ENCODE results near the gene DNAAF2.
"Not testable (repeated sequence)": the region's sequence is repeated elsewhere in the genome, so short reads cannot be mapped to it uniquely, and the experiment has no call there.

The DNAAF2 gene

DNA sequence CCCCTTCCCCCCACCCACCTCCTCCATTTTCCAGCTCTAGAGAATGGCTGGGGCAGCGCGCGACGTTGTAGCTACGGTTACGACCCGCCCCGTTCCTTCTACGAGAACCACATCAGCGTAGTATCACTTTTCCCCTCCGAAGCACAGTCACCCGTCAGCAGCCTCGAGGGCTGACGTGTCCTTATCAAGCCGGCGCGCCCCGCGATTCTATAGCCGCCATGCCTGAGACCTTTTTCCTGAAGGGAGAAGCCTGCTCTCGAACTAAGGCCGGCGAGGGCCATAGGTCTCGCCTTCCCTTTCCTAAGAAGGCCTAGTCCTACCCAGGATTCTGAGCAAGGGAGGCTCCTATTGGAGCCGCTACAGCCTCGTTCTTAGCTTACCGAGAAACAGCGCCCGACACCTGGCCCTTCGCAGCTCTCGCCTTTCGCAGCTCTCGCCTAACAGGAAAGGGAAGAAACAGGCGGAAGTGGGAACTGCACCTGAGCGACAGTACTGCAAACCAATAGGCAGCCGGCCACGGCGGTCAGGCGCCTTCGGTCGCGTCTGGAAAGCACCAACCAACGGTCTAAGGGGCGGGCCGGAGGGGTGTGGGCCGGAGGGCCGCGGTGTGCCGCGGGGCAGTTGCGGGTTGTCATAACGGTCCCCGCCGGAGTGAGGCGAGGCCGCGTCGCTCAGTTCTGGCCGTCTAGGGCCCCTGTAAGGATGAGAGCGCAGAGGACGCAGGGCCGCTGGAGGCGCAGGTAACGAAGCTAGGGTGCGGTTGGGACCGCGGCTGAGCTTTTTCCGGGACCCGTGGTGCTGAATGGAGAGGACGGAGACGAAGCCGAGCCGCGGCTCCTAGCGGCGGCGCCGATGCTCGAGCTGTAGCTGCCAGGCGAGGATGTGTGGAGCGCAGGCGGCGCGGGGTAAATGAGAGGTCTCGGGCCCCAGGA lies 14.6 kb downstream of the DNAAF2 start, which contains the start of the genes MGAT2 and RPL36AL:
Gene MGAT2 (plus strand): TSS at position 618 of the 932 bp plus-strand sequence. CDS start 470 bp downstream, outside the sequence.
Gene RPL36AL (minus strand): TSS at position 445 of the 932 bp plus-strand sequence. CDS start 1,522 bp downstream, outside the sequence.
- peak; percentile 78 for FAIRE-seq

DNA sequence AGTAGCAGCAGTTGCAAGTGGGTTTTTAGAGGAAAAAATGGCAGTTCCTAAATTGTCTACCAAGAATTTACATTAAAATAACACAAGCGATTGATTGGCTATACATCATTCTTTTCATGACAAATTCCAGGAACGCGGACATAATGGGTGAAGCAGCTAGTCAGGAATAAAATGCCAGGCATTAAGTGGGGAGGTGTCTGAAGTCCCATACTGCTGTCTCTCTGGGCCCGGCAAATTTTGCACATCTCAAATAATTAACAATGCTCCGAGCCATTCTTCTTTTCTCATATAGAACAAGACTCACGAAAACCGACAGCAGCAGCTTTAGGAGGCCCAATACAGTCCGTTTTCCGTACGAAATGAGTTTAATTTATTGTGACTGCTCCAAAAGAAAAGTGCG lies 15.3 kb downstream of the DNAAF2 start:
- no peak for FAIRE-seq

DNA sequence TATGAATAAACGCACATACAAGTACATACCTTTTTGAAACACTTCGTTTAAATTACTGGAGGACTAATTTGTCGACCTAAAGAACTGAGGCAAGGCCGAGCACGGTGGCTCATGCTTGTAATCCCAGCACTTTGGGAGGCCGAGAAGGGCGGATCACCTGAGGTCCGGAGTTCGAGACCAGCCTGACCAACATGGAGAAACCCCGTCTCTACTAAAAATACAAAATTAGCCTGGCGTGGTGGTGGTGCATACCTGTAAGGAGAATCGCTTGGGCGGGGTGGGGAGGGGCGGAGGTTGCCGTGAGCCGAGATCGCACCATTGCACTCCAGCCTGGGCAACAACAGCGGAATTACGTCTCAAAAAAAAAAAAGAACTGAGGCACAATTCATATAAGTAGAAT lies 15.8 kb downstream of the DNAAF2 start:
- not testable (repeated sequence) for FAIRE-seq

DNA sequence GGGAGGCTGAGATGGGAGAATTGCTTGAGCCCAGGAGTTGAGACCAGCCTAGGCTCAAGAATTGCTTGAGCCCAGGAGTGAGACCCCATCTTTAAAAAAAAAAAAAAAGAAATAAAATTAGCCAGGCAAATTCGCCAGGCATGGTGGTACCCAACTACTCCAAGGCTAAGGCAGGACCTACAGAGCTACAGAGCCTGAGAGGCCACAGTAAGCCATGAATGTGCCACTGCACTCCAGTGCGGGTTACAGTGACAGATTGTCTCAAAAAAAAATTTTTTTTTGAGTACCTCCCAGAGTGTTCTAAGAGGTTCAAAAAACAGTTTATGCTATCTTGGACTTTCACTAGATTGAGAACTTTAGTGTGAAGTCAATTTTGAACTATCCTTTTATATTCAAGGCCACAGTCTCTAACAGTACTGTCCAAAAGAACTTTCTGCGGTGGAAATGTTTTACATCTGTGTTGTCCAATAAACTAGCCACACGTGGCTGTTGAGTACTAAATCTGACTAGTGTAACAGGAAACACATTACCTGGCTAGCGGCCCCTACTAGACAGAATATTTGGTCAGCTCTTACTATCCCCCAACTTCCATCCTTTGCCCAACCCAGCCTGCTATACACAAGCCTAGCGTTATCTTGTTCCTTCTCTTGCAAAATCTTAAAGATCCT lies 17.1 kb downstream of the DNAAF2 start:
- no peak for FAIRE-seq

DNA sequence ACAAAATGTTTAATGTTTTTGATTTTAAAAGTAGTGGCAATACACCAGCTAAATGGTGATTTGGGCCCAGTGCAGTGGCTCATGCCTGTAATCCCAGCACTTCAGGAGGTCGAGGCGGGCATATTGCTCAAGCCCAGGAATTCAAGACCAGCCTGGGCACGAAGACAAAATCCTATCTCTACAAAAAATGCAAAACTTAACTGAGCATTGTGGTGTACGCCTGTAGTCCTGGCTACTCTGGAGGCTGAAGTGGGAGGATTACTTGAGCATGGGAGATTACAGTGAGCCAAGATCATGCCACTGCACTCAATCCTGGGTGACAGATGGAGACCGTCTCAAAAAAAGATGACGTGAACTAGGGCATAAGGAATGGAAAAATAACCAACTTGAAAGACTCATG lies 19.3 kb downstream of the DNAAF2 start:
- FAIRE-seq, result no peak

DNA sequence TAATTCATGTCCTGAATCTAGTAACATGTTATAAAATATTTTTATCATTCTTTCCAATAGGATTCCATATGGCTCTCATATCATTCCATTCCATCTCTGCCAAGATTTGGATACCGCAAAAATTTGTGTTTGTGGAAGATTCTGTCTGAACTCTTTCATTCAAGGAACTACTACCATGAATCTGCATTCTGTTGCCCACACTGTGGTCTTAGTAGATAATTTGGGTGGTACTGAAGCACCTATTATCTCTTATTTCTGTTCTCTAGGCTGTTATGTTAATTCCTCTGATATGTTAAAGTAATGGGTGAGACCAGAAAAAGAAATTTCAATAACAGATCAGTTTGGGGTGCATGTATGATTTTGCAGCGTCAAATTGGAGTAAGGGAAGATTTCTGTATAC lies 20.8 kb downstream of the DNAAF2 start:
- FAIRE-seq, result no peak

DNA sequence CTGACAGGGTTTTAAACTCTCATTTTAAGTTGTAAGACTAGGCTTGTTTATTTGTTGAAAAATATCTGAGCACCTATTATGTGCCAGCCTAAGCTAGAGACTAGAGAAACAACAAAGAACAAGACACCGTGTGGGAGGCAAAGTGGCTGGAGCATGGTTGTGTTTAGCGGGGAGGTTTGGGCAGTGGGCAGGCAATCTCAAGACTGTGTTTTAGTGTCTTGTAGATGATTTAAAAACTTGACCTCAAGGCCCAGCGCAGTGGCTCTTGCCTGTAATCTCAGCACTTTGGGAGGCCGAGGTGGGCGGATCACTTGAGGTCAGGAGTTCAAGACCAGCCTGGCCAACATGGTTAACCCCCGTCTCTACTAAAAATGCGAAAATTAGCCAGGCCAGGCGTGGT lies 22.4 kb downstream of the DNAAF2 start:
- no peak for FAIRE-seq

DNA sequence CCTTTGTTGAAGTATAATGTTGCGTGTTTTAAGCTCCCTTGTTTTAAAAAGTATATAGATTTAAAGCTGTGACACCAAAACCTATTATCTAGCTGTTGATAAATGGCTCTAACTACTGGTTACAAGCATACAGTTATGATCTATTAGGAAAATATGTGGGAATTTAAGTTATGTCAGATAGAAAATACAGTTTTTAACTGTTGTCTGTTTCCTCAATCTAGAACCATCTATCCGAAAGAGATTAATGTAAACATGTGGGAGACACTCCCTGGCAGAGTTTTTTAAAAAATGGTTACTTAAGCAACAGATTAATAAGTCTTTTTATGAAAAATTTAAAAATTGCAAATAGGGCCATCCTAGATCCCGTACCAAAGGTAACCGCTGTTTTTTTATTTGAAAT lies 22.8 kb downstream of the DNAAF2 start:
- FAIRE-seq, result no peak

DNA sequence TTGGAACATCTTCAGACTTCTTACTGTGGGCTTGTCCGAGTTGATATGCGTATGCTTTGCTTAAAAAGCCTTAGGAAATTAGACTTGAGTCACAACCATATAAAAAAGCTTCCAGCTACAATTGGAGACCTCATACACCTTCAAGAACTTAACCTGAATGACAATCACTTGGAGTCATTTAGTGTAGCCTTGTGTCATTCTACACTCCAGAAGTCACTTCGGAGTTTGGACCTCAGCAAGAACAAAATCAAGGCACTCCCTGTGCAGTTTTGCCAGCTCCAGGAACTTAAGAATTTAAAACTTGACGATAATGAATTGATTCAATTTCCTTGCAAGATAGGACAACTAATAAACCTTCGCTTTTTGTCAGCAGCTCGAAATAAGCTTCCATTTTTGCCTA lies 27.5 kb downstream of the DNAAF2 start:
- no peak for FAIRE-seq

DNA sequence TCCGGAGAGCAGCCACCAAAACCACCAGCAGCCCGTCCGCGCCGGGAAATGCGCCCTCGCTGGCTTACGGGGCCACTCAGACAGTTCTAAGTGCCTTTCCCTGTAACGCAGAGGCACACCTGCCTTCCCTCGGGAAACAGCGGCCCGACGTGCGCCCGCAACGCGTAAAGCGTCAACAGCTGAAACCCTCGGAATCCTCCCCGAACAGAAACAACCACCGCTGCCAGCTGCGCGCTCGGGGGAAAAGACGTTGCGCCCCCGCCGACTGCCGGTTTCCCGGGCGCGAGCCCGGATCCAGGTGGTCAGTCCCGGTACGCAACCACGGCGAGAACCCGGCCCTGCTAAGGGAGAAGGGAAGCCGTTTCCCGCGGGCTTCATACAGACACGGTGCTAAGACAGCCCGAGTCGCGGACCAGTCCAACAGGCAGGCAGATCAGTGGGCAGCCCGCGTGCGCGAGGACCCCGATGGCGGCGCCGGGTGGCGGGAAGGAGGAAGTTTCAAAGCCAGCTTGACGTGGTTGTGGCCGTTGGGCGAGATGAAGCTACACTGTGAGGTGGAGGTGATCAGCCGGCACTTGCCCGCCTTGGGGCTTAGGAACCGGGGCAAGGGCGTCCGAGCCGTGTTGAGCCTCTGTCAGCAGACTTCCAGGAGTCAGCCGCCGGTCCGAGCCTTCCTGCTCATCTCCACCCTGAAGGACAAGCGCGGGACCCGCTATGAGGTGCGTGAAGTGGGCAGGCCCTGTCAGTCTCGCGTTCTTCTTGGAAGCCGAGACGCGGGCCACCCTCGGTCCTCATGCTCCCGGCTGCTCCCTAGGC lies 36.4 kb downstream of the DNAAF2 start, which contains the start of gene LRR1:
Gene LRR1 (plus strand): TSS at position 456 of the 816 bp plus-strand sequence. CDS start 81 bp downstream, at position 537.
- FAIRE-seq, result no peak

DNA sequence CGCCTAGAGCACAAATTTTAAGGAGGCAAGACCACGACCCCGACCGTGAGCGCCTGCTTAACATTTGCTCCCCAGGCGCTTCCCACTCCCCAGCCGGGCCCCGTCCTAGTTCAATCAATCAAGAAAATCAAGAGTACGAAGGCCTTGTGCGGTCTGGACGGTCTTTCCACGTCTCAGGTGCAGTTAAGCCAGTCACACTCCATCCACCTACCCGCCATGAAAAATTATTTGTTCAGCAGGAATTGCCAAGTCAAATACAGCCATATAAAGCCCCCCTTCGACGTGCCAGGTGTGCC lies 36.9 kb downstream of the DNAAF2 start:
- no peak for FAIRE-seq

DNA sequence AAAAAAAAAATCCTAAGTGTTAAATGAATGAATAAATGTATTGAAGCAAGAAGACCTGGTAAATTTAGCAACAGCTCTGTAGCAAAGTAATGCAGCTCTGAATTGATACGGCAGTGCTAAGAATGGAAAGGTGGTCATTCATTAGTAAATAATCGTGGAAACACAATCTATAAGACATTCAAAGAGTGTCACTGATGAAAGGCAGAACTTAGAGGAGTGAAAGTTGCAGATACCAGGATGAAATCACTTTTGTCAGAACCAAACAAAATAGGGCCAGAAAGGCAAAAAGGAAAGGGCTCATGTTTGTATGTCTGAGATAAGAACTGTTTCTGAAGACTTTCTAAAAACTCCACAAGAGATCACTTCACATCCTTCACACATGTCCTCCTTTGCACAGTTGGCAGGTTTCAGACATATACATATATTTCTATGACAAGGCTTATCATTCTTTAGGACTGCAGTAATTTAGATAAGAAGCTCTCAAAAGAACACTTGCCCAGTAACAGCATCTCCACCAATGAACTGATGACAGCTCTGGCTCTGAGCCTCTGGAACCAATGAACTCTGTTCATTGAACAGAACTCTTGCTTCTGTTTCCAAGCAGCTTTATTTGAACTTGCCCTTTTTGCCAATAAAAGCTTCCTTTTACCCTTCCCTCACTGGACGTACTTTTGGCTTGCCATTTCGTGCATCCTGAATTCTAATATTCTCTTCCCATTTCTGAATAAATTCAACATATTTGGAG lies 40.5 kb downstream of the DNAAF2 start:
- no peak for FAIRE-seq

DNA sequence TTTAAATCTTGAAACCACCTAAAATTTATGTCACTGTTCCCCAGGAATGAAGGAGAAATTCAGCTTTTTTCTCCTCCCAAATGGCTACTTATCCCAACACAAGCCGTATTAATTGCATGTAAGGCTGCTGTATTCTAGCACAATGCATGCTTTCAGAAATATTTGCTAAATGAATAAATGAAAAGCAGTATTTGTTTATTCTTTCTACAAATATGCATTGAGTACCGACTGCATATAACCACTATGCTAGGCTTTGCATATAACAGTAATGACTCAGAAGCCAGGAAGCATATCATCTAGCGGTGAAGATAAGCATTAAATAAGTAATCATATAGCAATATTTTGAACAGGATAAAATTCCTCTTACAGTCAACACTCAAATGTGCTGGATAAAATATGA lies 42.0 kb downstream of the DNAAF2 start:
- no peak for FAIRE-seq

DNA sequence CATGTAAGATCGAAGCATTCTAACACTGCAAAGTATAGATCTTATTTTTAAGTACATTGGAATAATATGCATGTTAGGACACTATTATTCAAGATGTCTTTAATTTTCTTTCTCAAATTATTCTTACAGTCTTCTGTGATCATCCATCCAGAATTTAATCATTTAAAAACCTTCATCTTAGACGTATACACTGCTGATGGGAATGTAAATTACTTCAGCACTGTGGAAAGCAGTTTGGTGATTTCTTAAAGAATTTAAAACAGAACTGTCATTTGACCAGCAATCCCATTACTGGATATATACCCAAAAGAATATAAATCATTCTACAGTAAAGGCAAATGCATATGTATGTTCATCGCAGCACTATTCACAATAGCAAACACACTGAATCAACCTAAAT lies 45.7 kb downstream of the DNAAF2 start:
- no peak for FAIRE-seq

DNA sequence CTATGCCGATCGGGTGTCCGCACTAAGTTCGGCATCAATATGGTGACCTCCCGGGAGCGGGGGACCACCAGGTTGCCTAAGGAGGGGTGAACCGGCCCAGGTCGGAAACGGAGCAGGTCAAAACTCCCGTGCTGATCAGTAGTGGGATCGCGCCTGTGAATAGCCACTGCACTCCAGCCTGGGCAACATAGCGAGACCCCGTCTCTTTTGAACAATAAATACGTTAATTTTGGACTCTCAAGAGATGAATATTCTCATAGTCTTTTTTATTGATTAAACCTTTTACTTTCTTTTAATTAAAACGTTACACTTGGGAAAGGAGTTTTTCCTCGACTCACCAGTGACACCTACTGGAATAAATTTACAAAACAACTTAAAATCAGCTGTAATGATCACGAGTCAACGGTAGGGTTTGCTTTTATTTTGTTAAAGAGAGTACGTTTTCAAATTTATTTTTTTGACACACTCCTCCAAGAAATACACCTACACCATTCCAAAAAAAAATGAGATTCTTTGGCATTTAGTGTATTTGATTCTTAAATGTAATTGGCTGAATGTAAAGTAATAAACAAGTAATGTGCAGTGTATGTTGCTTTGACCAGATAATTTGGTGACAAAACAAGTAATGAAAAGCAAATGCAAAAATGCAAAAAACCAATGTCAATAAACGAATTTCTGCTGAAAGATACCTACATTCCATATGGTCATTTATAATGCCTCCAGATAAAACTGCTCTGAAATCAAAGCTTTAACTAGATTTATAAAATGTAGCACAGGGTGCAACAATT lies 48.2 kb downstream of the DNAAF2 start:
- peak; percentile 97 for FAIRE-seq

DNA sequence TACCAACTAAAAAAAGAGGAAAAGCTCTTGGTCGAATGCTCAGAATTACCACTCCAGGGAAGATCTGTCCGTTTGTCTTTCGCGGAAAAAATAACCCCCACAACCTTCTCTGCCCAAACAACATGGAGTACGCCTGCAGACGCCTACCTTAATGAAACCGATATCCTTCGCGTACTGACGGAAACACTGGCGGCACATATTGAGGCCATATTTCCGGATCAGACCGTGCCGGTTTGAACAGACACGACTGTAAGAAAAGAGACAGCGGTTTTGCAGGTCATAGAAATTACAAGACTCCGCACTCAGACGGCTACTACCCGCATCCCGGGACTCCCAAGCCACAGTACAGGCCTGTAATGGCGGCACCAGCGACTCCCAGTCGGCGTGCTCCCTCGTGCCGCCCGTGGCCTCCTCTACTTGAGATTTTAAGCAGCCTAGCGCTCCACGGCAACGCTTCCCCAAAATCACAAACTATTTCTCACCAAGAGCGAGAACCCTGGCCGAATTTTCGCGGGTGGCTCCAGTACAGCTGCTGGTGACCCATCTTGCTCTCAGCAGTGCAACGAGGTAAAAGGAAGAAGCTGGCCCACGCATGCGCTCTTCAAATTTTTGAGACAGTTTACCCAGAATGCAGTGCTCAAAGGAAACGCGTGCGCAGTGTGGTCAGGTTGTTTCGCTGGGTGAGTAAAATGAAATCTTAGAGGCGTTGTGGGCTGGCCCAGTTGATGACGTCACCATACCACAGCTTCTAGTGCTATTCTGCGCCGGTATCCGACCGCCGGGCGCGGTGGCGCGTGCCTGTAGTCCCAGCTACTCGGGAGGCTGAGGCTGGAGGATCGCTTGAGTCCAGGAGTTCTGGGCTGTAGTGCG lies 49.0 kb downstream of the DNAAF2 start, which contains the start of gene RPS29:
Gene RPS29 (minus strand): TSS at position 578 of the 870 bp plus-strand sequence. CDS start 34 bp downstream, at position 544.
- no peak for FAIRE-seq

DNA sequence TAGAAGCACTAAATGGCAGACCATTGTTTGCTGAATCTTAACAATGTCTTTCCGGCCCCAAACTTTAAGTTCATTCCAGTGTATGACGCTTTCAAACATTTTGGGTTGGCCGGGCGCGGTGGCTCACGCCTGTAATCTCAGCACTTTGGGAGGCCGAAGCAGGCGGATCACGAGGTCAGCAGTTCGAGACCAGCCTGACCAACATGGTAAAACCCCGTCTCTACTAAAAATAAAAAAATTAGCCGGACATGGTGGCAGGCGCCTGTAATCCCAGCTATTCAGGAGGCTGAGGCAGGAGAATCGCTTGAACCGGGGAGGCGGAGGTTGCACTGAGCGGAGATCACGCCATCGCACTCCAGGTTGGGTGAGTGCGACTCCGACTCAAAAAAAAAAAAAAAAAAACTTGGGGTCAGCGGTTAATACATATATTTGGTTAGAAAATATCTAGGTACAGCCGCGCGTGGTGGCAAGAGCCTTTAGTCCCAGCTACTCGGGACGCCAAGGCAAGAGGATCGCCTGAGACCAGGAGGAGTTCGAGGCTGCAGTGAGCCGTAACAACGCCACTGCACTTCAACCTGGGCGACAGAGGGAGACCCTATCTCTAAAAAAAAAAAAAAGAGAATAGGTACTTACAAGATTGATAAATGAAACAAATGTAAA lies 49.9 kb downstream of the DNAAF2 start:
- FAIRE-seq, result not testable (repeated sequence)

DNA sequence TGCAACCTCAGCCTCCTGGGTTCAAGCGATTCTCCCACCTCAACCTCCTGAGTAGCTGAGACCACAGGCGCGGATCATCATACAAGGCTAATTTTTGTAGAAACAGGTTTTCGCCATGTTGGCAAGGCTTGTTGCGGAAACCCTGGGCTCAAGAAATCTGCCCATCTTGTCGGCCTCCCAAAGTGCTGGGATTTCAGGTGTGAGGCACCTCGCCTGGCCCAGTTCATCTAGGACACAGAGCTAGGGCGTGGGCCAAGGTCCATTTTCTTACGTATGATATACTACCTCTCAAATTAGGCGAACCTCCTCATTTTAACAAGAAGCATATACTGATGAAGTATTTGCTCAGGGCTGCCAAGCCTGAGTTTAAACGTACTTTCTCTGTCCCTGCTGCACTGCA lies 51.0 kb downstream of the DNAAF2 start:
- FAIRE-seq, result no peak

DNA sequence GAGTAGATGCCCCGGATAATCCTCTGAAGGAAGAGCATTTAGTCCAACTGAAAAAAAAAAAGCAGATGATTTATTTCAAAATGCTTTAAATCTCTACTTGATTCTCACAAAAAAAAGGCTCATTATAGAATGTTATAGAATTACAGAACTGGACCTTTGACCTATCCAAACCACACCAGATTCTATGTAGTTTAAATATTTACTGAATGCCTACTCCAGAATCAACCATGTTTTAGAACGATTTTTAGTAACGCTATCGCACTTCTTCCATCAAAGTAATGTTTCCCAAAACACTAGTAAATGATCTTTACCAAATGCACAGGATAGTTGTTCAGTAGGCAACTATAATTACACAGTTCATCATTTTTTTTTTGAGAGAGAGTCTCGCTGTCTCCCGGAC lies 51.4 kb downstream of the DNAAF2 start:
- FAIRE-seq, result no peak
